Posterior vena cava (tissue), 2 donors: ENCODE data around the gene ENTPD7. TPM values are rescaled to one million over a fixed set of nuclear protein-coding genes. Genes with fewer than 3 reads are reported as not detected.

Source experiments
- DNase-seq: peaks from one replicate; pipeline ENCODE4 v3.0.0-alpha.2; 2020; ENCODE audit warnings: low spot score
- intact Hi-C, 2 donors: fragments of 100-400 bp; cut with DNase I; formaldehyde crosslinking; loops; one replicate each; pipeline versions ENCODE4 v1.14.1 to v1.14.2; 2022 to 2023
- total RNA-seq, 2 donors: library from RNA; stranded (reverse); fragmentation: NEBNext Ultra II Directional; extraction: Animal tissue kit (Norgen Biotek cat#: 25700); gene quantifications; one replicate each; pipeline ENCODE4 v1.2.1, GENCODE V29; 2021
- donor health status: DM: yes; HTN: yes; CAD: no.
- donor health status: DM: yes; HTN: yes; CAD: no.

ENTPD7 gene
- total RNA-seq, 2 donors from 2014 or later: 8.5 to 10.1 TPM

DNA sequence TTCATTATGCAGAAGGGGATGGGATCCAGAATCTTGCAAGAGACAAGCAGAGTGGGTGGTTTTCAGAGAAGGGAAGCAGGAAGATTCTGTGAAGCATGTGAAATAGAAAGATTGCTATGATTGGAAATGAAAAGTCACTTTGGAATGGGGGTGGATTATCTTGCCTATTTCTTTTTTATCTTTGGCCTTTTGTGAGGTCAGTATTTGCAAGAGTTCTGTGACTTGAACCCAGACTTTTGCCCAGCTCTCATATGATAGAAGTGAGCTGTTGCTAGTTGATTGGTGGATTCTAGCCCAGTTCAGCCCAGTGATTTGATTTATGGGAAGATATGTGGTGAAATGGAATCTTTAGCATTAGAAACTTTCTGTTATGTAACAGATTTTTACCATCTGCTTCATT lies 17.1 kb downstream of the ENTPD7 start:
- intact Hi-C loops: no loop called here
- no peak for DNase-seq

DNA sequence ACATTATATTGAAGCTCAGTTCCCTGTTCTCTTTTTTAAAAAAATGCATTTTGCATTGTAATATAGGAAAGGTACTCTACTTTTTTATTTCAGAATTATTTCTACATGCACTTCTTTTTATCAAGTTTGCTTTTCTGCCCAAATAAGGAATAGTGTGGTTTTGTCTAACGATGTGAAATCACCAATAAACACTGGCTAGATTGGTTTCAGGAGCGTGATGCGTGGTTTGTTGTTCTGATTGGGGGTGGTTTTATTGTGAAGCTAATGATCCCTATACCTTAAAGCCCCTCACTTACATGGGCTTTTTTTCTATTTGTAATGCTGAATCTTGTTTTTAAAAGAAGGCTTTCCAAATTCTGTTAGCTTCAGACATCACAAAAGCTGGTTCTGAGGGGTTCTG lies 17.6 kb downstream of the ENTPD7 start:
- no peak for DNase-seq
- intact Hi-C loops: no loop called here

DNA sequence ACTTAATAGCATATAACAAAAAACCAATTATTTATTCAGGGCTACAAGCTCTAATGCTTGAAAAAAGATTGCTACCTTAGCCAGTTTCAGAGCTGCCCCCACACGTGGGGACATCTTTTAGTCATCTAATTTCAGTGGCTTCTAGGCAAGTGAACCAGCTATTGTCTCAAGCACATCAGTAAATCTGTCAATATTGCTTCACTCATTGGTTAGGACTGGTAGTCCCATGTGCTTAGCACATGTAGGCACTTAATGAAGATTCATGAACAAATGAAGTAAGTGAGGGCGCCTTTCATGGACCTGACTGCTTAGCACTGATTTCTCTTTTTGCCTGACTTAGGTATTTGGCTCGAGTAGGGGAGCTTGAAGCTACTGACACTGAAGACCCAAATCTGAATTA lies 19.6 kb downstream of the ENTPD7 start:
- intact Hi-C loops: no loop called here
- DNase-seq: no peak

DNA sequence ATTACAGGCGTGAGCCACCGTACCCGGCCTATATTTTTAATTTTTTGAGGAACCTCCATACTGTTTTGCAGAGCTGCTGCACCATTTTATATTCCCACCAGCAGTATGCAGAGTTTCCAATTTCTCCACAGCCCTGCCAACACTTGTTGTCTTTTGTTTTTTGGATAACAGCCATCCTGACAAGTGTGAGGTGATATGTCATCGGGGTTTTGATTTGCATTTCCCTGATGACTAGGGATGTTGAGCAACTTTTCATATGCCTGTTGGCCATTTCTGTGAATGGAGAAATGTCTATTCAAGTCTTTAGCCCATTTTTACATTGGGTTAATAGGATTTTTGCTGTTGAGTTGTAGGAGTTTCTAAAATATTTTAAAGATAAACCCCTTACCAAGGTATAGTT lies 22.2 kb downstream of the ENTPD7 start:
- intact Hi-C loops: no loop called here
- DNase-seq: no peak

DNA sequence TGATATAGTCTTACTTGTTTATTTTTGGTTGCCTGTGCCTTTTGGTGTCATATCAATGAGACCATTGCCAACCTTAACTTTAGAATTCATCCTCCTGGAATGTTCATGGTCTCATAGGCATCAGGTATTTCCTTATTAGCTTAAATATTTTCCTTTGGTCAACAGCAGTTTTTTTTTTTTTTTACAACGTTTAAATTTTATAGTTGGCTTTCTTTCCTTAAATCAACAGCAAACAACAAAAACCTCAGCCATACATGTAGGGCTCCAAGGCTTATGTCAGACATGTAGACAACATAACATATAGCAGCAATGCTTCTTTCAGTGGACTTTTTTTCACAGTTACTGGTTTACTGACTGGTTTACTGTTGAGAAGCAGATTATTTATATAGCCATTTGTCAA lies 22.7 kb downstream of the ENTPD7 start:
- no peak for DNase-seq
- intact Hi-C loops: no loop called here

DNA sequence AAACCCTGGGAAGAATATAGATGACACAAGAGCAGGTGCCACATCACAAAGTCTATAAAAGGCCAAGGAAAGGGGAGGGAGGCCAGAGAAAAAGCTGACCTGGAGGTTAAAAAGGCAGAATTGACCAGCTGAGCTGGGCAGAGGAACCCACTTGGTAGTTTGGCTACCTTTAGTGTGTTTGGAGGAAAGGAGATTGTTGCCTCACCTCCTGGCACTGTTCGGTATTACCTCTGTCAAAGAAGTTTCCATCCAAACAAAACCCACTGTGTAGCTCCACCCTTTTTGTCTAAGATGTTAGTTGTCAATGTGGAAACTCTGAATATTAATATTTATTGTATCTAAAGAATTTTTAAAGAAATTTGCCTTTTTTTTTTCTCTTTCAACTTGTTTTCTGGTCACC lies 23.4 kb downstream of the ENTPD7 start:
- intact Hi-C loops: no loop called here

DNA sequence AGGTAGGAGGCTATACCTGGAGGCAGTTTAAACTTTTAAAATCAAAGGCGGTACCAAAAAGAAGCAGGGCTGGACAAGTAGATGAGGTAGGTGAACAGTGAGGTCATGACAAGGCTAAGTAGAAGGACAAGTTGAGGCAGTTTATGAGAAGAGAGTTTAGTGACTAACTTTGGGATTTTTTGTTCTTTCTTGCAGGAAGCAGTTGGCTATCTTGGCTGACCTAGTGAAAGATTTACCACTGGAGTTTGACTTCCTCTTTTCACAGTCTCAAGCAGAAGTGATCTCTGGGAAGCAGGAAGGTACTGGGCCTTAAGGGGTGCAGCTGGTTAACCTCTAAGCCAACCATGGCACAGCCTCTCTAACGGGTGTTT lies 26.3 kb downstream of the ENTPD7 start:
- DNase-seq: no peak
- intact Hi-C loops: no loop called here

More for the DNA sequence above, 23.4 kb downstream of the ENTPD7 start:
- no peak for DNase-seq

DNA sequence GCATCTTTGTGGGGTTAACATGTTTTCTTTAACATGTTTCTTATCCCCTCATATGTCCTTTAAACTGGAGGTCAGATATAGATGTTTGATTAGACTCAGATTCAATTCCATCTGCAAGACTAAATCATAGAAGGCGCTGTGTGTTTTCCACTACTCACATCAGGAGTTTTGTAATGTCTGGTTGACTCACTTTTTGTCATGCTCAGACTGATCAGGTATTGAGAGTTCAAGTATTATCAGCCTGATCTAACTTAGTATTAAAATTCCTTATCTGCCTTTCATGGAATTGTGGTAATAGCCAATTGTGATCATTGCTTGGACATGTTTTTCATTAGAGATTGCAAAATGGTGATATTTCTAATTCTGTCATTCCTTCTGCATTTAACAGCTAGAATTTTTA lies 30.2 kb downstream of the ENTPD7 start:
- intact Hi-C loops: no loop called here
- DNase-seq: no peak

DNA sequence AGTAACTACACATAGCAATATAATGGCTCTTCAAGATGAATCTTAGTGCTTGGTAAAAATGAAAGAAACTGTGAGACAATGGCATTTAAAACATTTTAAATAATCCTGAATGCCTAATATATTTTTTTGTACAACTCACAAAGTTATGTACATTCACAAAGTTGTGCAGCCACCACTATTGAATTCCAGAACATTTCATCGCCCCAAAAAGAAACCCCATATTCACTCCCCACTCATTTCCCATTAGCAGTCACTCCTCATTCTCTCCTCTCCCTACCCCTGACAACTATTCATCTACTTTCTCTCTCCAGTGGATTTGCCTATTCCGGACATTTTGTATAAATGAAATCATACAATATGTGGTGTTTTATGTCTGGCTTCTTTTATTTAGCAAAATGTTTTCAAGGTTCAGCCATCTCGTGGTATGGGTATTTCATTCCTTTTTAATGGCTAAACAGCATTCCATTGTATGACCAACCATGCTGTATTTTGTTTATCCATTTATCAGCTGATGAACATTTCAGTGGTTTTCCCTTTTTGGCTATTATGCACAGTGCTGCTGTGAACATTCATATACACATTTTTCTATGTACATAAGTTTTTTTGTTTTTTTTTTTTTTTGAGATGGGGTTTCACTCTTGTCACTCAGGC lies 34.7 kb downstream of the ENTPD7 start:
- DNase-seq: no peak
- intact Hi-C loops: no loop called here

DNA sequence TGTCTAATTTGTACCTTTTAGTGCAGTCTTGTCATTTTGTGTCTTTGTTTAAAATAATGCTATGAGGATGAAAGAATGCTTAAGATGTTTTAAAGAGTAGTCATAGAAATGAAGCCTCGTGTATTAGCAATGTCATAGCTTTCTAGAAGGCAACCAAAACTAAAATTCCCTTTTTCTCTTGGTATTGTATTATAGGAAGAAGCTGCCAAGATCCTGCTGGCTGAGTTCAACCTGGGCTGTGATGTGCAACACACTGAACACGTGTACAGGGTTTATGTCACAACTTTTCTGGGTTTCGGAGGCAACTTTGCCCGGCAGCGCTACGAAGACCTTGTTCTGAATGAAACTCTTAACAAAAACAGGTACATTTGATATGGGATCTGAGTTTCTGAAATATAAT lies 36.5 kb downstream of the ENTPD7 start:
- intact Hi-C loops: no loop called here
- DNase-seq: no peak

DNA sequence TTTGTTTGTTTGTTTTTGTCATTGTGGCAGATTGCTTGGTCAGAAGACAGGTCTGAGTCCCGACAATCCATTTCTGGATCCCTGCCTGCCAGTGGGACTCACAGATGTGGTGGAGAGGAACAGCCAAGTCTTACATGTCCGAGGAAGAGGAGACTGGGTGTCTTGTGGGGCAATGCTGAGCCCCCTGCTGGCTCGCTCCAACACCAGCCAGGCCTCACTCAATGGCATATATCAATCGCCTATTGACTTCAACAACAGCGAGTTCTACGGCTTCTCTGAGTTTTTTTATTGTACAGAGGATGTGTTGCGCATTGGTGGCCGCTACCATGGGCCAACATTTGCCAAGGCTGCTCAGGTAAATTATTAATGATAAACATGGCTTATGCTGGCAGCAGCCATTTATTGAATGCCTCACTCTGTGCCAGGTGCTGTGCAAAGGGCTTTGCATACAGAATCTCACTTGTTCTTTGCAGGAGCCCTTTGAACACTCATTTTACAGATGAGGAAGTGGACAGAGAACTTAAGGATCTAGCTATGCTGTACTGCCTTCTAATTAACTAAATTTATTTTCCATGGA lies 39.3 kb downstream of the ENTPD7 start:
- intact Hi-C loops: no loop called here
- no peak for DNase-seq

DNA sequence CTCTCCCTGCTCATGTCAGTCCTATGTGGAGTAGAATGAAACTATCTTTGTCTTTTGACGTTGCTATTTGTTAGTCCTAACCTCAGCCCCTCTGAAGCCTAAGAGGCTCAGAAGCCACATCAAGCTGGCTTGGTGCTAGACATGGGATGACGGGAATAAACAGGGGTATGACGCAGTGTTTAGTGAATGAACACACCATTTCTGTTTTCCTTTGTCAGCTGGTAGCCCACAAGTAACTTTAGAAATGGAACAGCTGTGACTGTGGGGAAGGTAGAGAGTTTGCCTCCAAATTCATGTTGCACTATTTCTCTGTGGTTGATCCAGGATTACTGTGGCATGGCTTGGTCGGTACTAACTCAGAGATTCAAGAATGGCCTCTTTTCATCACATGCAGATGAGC lies 41.3 kb downstream of the ENTPD7 start:
- intact Hi-C loops: no loop called here

DNA sequence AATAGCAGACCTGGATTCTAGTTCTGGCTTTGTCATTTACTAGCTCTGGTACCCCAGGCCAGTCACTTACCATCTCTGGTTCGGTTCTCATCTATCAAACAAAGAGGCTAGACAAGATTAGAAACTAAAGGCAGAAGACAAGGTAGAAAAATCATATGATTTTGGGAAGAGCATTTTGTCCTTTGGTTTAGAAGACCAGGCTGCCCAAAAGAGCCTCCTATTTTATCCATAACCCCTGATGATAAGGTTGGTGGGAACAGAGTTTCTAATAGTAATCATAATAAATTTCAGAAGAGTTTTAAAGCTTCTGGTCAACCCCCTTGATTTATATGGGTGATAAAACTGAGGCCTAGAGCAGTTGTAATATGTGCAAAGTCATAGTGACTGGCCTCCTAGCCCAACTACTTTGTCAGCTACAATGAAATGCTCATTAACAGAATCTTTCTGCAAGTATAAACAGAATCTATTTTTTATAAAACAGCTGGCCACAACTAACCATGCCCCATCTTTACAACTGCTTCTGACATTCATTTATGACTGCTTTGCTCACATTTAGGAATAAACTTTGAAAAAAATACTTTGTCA lies 49.2 kb downstream of the ENTPD7 start:
- intact Hi-C loops: no loop called here
- no peak for DNase-seq

More for the DNA sequence above, 41.3 kb downstream of the ENTPD7 start:
- DNase-seq: no peak

DNA sequence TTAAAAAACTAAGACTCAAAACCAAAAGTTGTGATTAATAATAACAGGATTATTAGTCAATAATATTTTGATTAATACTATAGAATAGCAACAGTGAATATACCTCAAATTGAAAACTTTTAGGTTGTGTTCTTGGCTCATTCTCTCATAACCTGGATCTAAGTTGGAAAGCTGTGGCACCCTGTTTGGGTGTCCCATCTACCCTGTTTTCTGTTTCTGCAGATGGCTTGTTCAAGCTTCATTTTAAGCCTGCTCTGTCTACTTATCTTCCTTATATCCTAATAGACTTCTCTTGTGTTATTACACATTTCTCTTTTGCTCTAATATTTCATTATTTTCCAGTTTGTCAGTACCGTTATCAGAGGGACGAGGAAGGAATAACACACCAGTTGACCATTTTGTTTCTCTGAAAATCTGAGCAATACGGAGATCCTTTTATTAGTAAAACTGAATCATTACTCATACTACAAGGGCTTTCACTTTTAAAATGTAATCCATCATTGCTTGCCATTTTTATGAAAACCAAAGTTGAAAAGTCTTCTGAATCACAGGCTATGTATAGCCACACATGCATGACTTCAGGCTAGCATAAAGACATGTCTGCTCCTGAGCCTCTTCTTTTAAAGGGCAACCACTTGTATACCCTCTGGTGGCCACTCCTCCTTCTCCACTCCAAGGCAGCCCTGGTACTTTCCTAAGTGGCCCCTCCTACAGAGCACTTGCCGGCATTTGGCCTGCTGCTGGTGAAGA lies 50.3 kb downstream of the ENTPD7 start:
- intact Hi-C loops: loop anchor here in 1 of 2 donors (10.0 kb wide), 1 partner anchor 85 kb away; the partner anchor contains the start of gene SLC25A28
- no peak for DNase-seq

DNA sequence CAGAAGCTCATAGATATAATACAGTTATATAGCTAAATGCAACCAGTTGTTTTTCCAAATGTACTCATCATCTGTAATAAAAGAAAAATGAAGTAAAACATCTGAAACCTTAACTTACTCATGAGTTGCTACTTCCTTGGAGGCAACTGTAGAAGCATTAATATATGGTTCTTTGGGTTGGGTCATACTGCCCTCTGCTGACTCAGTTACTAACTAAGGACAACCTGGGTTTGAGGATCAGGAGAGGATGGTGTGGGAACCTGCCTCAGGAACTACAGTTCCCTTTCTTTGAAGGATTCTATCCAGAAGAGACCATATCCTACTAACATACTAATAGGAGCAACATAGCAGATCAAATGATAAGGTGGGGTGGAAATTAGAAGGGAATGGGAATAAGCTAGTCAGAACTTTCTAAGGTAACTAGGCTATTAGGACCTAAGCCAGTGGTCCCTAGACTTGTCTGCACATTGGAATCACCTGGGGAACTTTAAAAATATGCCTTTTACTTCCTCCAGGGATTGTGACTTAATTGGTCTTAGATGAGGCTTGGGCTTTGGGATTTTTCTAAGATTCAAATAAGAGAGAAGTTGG lies 51.9 kb downstream of the ENTPD7 start:
- no peak for DNase-seq
- intact Hi-C loops: loop anchor here in 1 of 2 donors (10.0 kb wide), 1 partner anchor 86 kb away; the partner anchor contains the start of gene SLC25A28

DNA sequence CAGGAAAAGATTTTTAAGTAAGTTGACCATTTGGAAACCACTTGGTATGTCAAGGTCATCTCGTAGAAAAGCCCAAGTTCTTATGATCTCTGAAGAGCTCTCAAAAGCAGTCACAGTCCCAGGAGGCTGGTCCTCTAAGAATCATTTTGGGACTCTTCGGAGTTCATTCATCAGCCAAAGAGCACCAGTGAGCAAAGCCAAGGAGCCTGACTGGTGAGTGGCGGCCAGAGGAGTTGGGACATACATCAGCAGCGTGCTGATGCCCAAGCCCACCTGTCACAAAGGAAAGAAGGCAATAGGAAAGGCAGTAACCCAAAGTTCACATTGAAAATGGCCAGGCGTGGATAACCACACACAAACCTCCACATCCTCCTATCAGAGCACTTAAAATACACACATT lies 55.1 kb downstream of the ENTPD7 start:
- DNase-seq: no peak
- intact Hi-C loops: loop anchor here in 1 of 2 donors (10.0 kb wide), 1 partner anchor 90 kb away; the partner anchor contains the start of gene SLC25A28

DNA sequence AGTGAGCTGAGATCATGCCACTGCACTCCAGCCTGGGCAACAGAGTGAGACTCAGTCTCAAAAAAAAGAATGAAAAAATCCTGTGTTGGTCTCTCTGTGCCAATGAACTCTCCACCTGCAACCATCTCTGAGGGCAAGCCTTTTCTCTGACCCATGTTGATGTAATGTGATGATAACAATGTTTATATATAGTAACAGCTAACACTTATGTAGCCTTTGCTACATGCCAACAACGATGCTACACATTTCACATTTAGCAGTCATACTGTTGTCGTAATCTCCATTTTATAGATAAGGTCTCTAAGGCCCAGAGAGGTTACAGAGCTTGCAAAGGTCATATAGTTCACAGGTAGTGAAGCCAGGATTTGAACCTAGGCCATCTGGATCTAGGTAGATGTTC lies 61.1 kb downstream of the ENTPD7 start:
- intact Hi-C loops: no loop called here
- no peak for DNase-seq

DNA sequence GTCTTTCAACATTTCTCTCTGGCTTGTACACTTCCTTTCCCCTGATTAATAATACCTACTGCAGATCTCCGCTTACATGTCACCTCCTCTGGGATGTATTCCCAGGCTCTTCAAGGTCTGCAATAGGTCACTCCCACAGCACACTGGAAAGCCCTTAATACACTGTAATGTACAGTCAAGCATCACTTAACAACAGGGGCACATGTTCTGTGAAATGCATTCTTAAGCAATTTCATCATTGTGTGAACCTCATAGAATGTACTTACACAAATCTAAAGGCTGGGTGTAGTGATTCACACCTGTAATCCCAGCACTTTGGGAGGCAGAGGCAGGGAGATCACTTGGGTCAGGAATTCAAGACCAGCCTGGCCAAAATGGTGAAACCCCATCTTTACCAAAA lies 70.7 kb downstream of the ENTPD7 start:
- DNase-seq: no peak

DNA sequence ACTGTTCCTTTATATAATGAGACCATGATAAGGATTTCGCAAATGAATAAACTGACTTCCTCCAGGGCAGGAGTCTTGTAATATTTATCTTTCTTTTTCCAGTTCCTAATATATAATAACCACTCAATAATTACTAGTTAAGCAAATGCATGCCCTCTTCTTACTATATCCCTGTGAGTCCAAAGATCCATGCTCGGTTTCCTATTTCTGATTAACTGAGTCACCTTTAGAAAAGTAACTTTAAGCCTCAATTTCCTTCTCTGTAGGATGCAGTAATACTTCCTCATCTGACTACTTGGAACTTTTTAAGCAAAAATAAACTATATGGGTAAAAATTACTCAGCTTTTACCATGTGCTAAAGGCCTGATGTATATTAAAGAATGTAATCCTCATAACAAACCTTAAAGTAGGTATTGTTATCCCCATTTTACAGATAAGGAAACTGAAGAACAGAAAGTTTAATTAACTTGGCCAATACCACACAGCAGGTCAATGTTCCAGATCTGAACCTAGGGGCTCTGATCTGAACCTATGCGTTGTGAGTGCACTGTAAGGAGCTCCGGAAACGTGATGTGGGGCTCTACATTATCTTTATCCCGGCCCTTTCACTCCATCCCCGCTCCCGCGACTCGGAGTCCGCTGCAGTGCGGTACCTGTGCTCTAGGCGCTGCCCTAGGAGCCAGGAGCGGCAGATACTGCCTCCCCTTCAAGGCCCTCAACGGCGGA lies 72.2 kb downstream of the ENTPD7 start:
- intact Hi-C loops: no loop called here
- DNase-seq: no peak

More for the DNA sequence above, 70.7 kb downstream of the ENTPD7 start:
- intact Hi-C loops: no loop called here
